Measurements from ENCODE around the gene OPCML.

OPCML gene

DNA sequence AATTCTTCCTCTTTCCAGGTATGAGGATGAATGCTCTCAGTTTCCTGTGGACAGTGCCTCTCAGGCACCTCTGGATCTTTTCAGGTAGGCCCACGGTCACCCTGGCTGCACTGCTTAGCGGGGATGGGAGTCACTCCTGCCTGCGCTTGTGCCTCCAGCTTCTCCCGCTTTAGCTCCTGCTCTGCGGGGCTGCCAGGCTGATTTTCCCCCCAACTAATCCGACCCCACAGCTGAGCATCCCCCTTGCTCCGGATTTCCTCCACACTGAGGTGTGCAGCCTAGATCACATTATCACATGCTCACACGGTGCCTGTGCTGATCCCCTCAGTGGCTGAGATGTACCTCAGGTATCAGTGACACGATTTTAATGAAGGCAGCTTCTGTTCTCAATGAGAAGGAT, 879.1 kb downstream of the OPCML start:
- Histone ChIP-seq H3K4me3 (ENCODE audit: severe bottlenecking) (no peak overlapping the region), H3K36me3 (ENCODE audit: low read depth) (no peaks in the 10 kb centered on the region), H3K4me1 (ENCODE audit: insufficient read depth, poor library complexity, severe bottlenecking) (no peaks in the 10 kb centered on the region), H3K27ac (ENCODE audit: poor library complexity, severe bottlenecking) (no peak overlapping the region), H3K9me3 (ENCODE audit: severe bottlenecking) (no peaks in the 10 kb centered on the region), H3K27me3 (ENCODE audit: insufficient read depth, poor library complexity, severe bottlenecking) (no peaks in the 10 kb centered on the region)
- ATAC-seq (ENCODE audit: low read depth) (no peak), DNase-seq (ENCODE audit: low spot score) (no peak)
- TF ChIP-seq, protein P1, sequence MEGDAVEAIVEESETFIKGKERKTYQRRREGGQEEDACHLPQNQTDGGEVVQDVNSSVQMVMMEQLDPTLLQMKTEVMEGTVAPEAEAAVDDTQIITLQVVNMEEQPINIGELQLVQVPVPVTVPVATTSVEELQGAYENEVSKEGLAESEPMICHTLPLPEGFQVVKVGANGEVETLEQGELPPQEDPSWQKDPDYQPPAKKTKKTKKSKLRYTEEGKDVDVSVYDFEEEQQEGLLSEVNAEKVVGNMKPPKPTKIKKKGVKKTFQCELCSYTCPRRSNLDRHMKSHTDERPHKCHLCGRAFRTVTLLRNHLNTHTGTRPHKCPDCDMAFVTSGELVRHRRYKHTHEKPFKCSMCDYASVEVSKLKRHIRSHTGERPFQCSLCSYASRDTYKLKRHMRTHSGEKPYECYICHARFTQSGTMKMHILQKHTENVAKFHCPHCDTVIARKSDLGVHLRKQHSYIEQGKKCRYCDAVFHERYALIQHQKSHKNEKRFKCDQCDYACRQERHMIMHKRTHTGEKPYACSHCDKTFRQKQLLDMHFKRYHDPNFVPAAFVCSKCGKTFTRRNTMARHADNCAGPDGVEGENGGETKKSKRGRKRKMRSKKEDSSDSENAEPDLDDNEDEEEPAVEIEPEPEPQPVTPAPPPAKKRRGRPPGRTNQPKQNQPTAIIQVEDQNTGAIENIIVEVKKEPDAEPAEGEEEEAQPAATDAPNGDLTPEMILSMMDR (IDR thresholded peaks at IDR 0.05; ENCODE audit: poor library complexity, severe bottlenecking), result no peak

- H3K27me3 ChIP-seq (ENCODE audit: insufficient read depth, poor library complexity, severe bottlenecking), result no peaks in the 10 kb centered on the region
- TF ChIP-seq, protein P1 (IDR thresholded peaks at IDR 0.05; ENCODE audit: poor library complexity, severe bottlenecking), result no peak
Measured at GRCh38 chr11:132650969-132651720, 881.2 kb downstream of the OPCML start.

GRCh38 chr11:132649277-132649676, 883.0 kb downstream of the OPCML start:
- H3K4me1 ChIP-seq (ENCODE audit: insufficient read depth, poor library complexity, severe bottlenecking), result no peaks in the 10 kb centered on the region
- DNase-seq (ENCODE audit: low spot score) (no peak), ATAC-seq (ENCODE audit: low read depth) (no peak)
- H3K36me3 ChIP-seq (ENCODE audit: low read depth), result no peaks in the 10 kb centered on the region
- H3K4me3 ChIP-seq (ENCODE audit: severe bottlenecking), result no peak overlapping the region
- TF ChIP-seq, protein P1 (IDR thresholded peaks at IDR 0.05; ENCODE audit: poor library complexity, severe bottlenecking), result no peak
- H3K27me3 ChIP-seq (ENCODE audit: insufficient read depth, poor library complexity, severe bottlenecking), result no peaks in the 10 kb centered on the region
- no peak overlapping the region for H3K27ac ChIP-seq (ENCODE audit: poor library complexity, severe bottlenecking)
- no peaks in the 10 kb centered on the region for H3K9me3 ChIP-seq (ENCODE audit: severe bottlenecking)

More at GRCh38 chr11:132650969-132651720, 881.2 kb downstream of the OPCML start:
- no peaks in the 10 kb centered on the region for H3K36me3 ChIP-seq (ENCODE audit: low read depth)
- DNase-seq (ENCODE audit: low spot score) (no peak), ATAC-seq (ENCODE audit: low read depth) (no peak)
- H3K9me3 ChIP-seq (ENCODE audit: severe bottlenecking), result no peaks in the 10 kb centered on the region
- no peak overlapping the region for H3K4me3 ChIP-seq (ENCODE audit: severe bottlenecking)
- H3K4me1 ChIP-seq (ENCODE audit: insufficient read depth, poor library complexity, severe bottlenecking), result no peaks in the 10 kb centered on the region
- no peak overlapping the region for H3K27ac ChIP-seq (ENCODE audit: poor library complexity, severe bottlenecking)

DNA sequence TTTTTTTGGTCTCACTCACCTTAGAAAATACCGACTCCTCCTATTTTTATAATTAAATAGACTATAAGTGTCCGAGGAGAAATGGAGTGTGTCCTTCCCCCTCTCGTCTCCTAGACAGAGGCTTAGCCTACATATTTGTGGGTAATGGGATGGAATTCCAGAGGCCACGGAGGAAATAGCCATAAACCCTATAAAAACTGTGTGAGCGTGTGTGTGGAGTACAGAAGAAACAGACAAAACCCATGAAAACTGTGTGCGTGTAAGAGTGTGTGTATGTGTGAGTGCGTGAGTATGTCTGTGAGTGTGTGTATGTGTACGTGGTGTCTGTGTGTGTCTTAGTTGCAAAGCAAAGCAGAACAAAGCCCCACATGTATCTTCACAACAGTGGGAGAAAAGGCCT, 883.5 kb downstream of the OPCML start:
- no peaks in the 10 kb centered on the region for H3K4me1 ChIP-seq (ENCODE audit: insufficient read depth, poor library complexity, severe bottlenecking)
- no peak overlapping the region for H3K27ac ChIP-seq (ENCODE audit: poor library complexity, severe bottlenecking)
- H3K4me3 ChIP-seq (ENCODE audit: severe bottlenecking), result no peak overlapping the region
- ATAC-seq (ENCODE audit: low read depth) (no peak), DNase-seq (ENCODE audit: low spot score) (no peak)
- H3K9me3 ChIP-seq (ENCODE audit: severe bottlenecking), result no peaks in the 10 kb centered on the region
- TF ChIP-seq, protein P1 (IDR thresholded peaks at IDR 0.05; ENCODE audit: poor library complexity, severe bottlenecking), result no peak
- no peaks in the 10 kb centered on the region for H3K27me3 ChIP-seq (ENCODE audit: insufficient read depth, poor library complexity, severe bottlenecking)
- H3K36me3 ChIP-seq (ENCODE audit: low read depth), result no peaks in the 10 kb centered on the region

- ATAC-seq (ENCODE audit: low read depth), result no peak
- DNase-seq (ENCODE audit: low spot score), result no peak
- no peak overlapping the region for H3K27ac ChIP-seq (ENCODE audit: poor library complexity, severe bottlenecking)
- H3K36me3 ChIP-seq (ENCODE audit: low read depth), result no peaks in the 10 kb centered on the region
- no peaks in the 10 kb centered on the region for H3K27me3 ChIP-seq (ENCODE audit: insufficient read depth, poor library complexity, severe bottlenecking)
- TF ChIP-seq, protein P1 (IDR thresholded peaks at IDR 0.05; ENCODE audit: poor library complexity, severe bottlenecking), result no peak
- no peaks in the 10 kb centered on the region for H3K4me1 ChIP-seq (ENCODE audit: insufficient read depth, poor library complexity, severe bottlenecking)
- H3K4me3 ChIP-seq (ENCODE audit: severe bottlenecking), result no peak overlapping the region
- no peaks in the 10 kb centered on the region for H3K9me3 ChIP-seq (ENCODE audit: severe bottlenecking)
Measured at GRCh38 chr11:132646890-132647289, 885.4 kb downstream of the OPCML start.
